Activated CD4-positive, alpha-beta T cell treated with anti-CD3 and anti-CD28 coated beads, Interleukin-2, Interleukin-6, amounts not matched to agents 100 ng/mL and 50 ng/mL, durations not matched to agents 16 hours and 8 hours (primary cell): ENCODE results near the gene CACNA1G.

Experiments used
- DNase-seq: peaks from one replicate; pipeline ENCODE4 v3.0.0-alpha.2; 2020

The CACNA1G gene

DNA sequence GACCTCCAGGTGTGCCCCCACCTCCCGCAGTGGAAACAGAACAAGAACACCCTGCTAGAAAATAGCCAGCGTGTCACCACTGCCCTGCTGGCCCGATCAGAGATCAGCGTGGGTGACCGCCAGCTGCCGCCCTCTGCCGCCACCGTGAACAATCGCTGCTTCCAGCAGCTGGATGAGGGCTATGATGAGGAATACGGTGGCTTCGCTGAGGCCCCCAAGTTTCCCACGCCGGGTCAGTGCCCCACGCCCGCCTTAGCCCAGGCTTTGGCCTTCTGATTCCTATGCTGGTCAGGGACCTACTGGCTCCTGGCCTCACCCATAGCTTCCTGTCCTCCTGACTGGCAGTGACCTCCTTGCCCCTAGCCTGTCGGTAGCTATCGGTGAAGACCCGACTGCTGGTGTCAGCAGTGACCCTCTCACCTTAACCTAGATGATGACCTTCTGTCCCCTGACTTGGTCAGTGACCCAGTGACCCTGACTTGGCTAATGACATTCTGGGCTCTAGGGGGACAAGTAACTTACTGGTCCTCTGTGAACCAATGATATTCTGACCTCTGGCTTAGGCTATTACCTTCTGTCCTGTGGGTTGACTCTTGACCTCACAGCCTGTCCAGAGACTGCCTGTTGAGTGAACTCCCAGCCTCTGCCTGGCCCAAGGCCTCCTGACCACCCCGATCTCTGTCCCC, 11.1 kb upstream of the CACNA1G start:
- DNase-seq = no peak

DNA sequence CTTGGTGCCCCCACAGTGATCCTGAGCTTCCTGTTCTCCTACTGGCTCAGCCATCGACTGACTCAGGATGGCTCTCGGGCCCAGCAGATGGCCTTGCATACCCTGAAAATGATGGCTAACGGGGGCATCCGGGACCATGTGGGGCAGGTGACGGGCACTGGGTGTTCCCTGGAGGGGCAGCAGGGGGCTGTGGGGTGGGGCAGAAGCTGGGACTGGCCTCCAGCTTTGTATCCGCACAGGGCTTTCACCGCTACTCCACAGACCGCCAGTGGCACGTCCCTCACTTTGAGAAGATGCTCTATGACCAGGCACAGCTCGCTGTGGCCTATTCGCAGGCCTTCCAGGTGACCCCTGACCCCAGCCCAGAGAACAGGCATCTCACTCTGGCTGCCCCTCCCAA, 10.5 kb upstream of the CACNA1G start:
- no peak for DNase-seq

DNA sequence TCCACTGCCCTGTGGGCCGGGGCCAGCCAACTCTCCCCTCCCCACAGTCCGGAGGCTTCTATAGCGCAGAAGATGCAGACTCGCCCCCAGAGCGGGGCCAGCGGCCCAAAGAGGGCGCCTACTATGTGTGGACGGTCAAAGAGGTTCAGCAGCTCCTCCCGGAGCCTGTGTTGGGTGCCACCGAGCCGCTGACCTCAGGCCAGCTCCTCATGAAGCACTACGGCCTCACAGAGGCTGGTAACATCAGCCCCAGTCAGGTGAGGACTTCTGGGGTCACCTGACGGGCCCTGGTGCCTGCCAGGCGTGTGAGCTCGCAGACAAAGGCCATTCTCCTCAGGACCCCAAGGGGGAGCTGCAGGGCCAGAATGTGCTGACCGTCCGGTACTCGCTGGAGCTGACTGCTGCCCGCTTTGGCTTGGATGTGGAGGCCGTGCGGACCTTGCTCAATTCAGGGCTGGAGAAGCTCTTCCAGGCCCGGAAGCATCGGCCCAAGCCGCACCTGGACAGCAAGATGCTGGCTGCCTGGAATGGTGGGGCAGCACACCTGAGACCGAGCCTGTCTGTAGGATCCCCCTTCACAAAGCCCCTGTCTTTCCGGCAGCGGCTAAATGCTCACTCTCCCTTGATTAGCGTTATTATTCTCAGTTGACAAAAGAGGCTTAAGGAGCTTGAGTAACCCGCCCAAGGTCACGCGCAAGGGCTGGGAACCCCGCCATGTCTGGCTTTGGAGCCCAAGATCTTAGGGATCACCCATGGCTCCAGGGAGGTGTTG, 9.7 kb upstream of the CACNA1G start:
- DNase-seq = no peak

DNA sequence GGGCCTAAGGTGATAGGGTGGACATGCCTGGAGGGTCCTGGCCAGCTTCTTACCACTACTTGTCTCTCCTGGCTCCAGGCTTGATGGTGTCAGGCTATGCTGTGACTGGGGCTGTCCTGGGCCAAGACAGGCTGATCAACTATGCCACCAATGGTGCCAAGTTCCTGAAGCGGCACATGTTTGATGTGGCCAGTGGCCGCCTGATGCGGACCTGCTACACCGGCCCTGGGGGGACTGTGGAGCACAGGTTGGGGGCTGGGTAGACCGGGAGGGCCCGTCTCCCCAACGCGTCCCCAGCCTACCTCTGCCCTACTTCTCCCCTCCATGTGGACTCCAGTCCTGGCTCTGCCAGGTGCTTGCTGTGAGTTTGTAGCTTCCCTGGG, 9.1 kb upstream of the CACNA1G start:
- DNase-seq = no peak

DNA sequence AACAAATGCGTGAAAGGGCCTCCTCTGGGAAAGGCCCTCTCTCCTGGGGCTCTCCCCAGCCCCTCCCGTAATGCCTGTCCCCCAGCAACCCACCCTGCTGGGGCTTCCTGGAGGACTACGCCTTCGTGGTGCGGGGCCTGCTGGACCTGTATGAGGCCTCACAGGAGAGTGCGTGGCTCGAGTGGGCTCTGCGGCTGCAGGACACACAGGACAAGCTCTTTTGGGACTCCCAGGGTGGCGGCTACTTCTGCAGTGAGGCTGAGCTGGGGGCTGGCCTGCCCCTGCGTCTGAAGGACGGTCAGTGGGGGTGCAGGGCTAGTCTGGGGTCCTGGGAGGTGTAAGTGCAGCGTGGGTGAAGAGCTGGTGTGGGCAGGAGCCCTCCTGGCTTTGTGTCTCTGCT, 8.6 kb upstream of the CACNA1G start:
- DNase-seq = no peak

DNA sequence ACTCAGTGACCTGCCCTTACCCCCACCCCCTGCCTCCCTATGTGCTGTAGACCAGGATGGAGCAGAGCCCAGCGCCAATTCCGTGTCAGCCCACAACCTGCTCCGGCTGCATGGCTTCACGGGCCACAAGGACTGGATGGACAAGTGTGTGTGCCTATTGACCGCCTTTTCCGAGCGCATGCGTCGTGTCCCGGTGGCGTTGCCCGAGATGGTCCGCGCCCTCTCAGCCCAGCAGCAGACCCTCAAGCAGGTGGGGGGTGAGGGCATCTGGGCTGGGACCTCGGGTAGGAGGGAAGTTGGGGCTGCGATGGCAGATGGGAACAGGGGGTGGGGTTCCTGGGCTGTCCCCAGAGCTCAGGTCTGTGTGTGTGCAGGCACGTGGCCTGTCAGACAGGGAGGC, 6.3 kb upstream of the CACNA1G start:
- DNase-seq = no peak

DNA sequence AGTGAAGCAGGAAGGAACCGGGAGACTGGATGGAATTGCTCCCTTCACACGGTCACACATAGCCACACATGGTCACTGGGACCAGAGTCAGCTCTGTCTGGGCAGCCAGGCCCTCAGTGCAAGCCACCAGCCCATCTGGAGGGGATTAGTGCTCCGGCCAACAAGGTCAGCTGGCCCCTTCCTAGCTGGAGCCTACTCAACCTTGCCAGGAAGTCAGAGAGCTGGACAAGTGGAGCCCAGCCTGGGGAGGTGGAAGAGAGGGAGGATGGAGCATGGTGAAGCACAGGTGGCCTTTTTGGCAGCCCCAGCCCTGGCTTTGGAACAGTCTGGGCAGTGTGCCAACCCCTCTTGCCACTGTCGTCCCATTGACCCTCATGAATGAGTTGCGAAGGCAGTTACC, 3.7 kb upstream of the CACNA1G start:
- no peak for DNase-seq

DNA sequence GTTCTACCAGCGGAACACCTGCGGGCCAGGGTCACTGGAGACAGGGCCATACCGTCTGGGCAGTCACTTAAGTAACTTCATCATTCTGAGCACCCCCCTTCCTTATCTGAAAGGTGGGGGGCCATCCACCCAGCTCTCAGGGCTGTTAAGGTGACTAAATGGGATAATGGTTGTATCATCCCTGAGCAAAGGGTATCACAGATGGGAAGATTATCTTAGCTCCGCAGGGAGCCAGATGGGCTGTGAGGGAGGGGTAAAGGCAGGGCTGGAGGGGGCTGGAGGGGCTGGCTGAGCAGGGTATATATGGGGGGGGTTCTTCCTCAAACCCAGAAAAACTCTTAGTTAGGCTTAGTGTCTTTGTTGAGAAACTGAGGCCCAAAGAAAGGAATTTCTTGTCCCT, 2.9 kb upstream of the CACNA1G start:
- DNase-seq = no peak

DNA sequence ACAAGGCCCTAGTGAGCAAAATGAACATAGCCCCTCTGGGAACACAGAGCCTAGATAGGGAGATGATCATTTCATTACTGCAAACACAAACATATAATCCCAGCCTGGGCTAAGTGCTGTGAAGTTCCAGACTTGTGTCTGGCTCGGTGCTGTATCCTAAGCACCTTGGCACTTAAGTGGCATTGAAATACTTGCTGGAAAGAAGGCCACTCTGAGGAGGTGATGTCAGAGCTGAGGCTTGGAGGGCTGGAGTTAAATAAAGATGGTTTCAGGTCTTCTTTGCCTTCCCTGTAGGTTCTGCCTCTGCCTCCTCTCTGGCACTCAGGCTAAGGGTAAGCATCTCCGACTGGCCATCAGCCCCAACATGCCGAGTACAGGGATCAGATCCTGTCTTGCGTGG, 2.4 kb upstream of the CACNA1G start:
- DNase-seq = no peak

DNA sequence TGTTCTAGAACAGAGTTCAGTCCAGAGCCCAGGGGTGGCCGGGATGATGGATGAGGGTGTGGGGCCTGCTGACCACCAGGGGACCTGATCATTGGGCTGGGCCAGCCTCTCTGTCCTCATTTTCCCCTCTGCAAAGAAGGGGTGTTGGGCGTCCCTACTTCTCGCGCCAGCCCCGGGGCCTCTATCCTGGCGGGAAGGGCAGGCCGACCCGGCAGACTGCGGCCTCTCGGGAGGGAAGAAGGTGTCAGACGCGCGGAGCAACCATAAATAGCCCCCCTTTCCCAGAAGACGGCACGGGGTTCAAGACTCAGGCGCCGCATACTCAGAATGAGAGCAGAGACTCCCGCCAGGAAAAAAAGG, 2.0 kb upstream of the CACNA1G start:
- no peak for DNase-seq

DNA sequence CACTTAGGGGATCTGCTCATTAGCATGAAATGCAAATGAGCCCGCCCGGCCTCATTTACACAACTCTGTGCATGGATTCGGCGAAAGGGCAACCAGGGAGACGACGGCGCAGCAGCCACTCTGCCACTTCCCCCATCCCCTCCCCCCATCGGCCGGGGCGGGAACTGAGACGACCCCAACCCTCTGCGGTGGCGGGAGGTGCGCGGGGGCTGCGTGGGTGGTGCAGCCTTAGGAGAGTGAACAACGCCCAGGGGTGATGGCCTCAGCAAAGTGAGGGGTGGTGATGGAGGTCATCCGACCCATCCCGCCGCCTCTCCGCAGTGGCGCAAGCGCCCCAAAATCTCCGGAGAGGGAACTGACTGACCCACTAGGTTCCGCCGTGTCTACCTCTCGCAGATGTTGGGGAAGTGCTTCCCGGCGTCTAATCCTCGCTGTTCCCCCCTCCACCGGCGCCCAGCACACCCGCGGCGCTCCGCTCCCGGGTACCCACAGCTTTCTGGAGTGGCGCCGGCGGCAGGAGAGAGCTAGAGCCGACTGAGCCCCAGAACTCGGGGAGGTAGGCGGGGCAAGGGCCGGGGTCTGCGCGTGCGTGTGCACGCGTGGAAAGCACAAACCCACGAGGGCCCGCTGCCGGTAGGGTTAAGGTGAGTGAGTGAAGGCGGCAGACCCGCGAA, 1.4 kb upstream of the CACNA1G start:
- DNase-seq = no peak

DNA sequence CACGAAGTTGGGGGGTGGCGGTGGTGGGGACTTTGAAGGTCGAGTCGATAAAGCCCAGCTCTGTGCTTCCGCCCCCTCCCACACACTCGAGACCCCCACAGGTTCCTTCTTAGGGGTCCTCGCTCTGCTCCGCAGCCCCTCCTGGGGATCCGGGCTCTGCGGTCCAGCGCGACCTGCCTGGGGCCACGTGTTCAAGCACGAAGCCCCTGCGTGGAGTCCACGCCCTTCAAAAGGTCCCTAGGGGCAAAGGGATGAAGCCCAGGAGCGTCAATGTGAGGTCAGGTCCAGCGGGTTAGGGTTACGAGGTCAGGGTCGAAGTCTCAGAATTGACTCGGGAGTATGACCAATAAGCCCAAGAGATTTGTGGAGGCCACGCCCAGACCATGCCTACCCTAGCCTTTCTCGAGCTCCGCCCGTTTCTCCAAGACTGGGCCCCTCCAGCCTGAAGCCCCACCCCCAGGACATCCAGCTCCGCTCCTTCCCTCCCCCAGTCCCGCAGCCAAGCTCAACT, 786 bp upstream of the CACNA1G start:
- peak; percentile 28 for DNase-seq

DNA sequence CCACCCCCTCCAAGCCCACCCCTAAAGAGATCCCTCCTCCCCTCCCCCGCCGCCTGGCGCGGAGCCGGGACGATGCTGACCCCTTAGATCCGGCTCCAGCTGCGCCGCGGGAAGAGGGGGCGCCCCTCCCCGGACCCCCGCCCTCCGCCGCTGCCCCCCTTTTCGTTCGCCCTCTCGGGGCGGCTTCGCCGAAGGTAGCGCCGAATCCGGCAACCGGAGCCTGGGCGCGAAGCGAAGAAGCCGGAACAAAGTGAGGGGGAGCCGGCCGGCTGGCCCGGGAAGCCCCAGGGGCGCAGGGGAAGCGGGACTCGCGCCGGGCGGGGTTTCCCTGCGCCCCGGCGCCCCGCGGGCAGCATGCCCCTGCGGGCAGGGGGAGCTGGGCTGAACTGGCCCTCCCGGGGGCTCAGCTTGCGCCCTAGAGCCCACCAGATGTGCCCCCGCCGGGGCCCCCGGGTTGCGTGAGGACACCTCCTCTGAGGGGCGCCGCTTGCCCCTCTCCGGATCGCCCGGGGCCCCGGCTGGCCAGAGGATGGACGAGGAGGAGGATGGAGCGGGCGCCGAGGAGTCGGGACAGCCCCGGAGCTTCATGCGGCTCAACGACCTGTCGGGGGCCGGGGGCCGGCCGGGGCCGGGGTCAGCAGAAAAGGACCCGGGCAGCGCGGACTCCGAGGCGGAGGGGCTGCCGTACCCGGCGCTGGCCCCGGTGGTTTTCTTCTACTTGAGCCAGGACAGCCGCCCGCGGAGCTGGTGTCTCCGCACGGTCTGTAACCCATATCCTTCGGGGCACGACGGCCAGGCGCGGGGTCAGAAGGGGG, 623 bp downstream of the CACNA1G start:
- DNase-seq = no peak

DNA sequence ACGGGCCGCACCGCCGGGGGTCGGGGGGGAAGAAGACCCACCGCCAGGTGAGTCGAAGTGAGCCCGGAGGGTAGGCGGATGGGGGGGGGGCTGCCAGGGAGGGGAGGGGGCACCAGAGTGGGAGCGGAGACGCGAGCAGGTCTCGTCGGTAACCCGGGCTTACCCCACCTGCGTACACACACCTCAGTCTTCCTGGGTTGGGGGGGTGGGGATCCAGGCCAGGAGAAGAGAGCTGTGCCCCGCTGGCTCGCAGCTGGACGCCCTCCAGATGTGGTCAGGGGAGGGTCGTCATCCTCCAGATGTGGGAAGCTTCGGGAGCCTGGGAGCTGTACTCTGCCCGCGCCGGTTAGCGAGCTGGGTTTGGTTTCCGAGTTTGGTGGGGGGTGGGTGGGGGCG, 1.2 kb downstream of the CACNA1G start:
- no peak for DNase-seq

DNA sequence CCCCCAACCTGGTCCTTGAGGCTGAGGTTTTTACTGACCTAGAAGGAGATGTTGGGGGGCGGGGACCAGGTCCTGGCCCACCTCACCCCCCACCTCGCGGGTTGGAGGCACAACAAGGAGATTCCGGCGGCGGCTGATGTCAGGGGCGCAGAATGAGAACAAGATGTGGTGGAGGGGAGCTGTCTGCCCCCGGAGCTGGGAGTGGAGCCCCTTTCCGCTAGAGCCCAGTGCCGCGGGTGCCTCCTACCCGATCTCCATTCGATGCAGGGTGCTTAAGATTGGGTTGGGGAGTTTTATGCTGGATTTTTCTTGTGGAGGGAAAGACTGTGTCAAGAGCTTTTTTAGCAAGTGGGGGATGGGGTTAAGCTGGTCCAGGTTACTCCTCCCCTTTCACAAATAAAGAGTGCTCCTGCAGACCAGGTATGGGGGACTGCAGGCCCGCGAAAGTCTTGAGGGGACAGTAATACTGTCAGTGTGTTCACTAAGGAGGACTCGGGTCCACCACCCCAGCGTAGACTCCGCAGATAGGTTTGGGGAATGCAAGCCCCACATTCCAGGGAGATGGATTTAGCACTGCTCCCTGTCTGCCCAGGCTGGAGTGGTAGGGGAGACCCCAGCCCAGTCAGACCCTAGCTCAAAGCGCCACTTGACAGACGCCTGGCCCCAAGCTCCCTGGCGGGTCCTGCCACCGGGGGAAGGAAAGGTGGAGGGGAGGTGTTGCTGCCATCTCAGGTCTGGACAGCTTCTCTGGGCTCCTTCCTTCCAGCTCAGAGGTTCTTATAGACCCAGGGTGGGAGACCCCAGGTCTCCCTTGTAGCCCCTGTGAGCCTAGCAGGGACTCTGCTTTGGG, 2.0 kb downstream of the CACNA1G start:
- no peak for DNase-seq

DNA sequence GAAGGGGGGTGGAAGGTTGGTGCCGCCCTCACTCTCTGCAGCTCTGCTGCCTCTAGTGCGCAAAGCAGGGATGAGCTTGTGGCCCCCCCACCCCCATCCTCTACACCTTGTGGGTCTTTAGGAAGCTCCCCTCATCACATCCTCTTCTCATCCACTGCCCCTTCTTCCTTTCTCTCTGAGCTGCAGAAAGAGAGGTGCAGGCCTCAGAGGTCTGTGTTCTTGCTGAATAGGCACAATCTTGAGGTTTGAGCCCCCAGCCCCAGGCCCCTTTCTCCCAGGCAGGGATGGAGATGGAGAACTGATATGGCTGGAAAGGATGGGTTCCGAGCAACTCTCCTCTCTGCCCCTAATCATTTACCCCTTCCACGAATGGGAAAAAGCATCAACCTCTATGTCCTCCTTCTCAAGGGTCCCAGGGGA, 2.6 kb downstream of the CACNA1G start:
- no peak for DNase-seq

DNA sequence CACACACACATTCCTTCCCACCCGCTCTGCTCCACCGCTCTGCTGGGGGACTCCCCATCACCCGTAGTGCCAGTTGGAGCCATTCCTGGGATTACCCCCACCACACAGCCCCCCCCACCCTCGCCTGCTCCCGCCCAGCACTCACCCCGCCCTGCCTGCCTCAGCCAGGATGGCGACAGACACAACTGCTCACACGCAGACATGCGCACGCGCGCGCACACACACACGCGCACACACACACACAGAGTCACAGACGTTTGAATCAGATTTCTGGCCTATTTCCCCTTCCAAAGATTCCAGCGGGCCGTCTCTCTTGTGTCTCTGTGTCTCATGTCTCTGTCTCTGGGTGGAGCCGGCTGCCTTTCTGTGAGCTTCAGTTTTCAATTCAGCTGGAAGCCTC, 4.4 kb downstream of the CACNA1G start:
- DNase-seq = no peak

DNA sequence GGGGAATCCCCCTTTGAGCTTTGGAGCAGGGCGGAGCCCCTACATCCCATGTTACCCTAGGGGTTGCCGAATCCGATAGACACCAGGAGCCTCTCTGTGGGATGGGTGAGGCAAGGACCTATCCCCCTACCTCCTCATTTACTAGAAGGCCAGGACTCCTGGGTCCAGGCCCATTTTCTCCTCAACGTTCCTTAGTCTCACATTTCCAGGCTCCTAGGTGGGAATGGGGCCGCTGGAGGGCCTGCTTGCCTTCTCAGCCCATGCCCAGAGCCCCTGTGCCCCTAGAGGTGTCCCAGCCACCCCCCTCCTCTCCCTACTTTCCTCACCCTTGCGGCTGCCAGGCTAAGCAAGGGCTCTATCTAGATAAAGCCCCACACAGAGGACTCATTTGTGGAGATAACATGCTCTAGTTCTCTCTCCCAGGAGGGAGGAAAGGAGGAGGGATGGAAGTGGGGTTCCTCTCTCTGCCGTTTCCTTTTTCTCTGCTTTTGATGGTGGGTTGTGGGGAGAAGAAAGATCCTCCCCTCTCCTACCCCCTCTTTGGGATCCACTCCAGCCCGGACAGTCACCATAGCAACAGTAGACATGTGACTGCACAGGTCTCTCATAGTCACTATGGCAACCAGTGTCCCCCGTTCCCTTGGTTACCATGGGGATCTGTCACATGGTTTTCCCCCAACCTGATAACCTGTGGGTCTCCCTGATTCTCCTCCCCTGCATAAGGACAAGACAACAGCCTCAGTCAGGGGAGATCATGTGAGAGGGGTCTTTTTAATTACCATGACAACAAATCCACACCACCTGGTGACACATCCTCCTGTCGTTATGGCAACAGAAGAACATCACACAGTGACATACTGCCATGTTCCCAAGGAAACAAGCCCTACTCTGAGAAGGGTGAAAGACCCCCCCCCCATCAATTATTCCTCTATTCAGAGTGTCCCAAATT, 5.2 kb downstream of the CACNA1G start:
- no peak for DNase-seq

DNA sequence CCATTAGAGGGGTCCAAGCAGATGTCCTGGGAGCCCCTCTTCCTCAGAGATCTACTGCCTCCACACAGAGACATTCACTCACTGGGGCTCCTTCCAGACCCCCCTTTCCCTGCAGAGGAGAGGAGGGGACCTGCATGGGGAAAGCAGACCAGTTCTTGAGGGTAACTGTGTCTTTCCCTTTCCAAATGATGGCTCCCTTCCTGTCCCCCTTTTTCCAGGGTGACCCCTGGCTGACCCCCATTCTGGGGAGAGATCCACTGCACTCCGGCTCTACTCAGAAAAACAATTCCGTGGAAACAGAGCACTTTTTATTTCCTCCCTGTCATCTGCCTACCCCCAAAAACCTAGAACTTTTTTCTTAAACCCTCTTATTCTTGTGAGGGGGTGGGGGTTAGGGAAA, 6.4 kb downstream of the CACNA1G start:
- no peak for DNase-seq

DNA sequence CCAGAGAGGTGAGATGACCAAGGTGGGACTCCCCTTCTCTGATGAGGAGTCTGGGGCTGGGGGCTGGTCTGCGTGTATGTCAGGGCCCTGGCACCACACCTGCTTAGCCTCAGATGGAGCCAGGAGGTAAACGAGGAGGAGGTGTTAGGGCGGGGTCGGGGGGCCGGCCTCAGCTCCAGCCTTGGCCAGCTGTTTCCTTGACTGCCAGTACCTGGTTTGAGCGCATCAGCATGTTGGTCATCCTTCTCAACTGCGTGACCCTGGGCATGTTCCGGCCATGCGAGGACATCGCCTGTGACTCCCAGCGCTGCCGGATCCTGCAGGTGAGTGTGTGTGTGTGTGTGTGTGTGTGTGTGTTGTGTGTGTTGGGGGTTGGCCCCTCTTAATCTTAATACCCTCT, 8.1 kb downstream of the CACNA1G start:
- no peak for DNase-seq

DNA sequence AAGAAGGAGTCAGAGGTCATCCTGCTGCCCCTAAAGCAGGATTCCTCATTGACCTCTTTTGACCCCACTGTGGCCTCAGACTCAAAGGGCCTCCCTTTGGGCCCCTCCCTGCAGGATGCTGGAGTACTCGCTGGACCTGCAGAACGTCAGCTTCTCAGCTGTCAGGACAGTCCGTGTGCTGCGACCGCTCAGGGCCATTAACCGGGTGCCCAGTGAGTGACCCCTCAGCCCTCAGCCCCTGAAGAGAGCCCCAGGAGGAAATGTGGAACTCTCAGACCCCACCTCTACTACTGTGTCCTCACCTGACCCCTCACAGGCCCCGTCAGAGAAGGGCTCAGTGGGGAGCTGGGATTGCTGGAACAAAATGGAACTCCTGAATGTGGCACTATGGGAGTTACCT, 9.1 kb downstream of the CACNA1G start:
- no peak for DNase-seq
